ENCODE results near the gene CCL24. TPM values are rescaled to one million over a fixed set of nuclear protein-coding genes. Genes with fewer than 3 reads are reported as not detected.
A peak's percentile ranks its signal among the peaks of the same experiment; 100 is the strongest.
"Not testable (repeated sequence)": the region's sequence is repeated elsewhere in the genome, so short reads cannot be mapped to it uniquely, and the experiment has no call there.

Gene CCL24
- total RNA-seq, 2 experiments from 2014 or later: not detected

DNA sequence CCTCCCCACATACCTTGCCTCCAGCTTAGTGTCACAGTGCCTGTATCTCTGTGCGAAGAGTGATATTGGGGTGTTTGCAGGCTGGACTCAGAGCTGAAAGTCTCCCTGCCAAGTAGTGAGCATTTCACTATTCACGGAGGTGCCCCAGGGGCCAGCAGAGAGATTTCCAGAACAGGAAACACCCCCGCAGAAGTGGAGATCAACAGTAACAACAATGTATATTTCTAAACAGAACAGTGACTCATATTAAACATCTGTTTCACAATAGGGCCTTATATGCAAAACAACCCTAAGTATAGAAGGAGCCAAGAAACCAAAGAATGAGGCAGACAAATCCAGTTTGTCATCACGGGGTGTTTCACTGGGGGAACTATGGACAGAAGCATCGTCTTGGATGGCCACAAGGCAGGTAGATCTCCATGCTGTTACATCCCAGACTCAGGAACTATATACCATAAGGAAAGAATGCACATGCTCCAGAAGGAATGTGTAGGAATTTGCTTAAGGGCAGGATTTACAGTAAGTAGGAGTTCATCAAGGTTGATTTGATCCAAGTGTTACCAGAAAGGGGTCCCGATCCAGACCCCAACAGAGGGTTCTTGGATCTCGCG lies 29.3 kb upstream of the CCL24 start:
- DNase-seq (peak; percentile 74), ATAC-seq (peak; percentile 95)
- intact Hi-C loops (cut with DNase I, micrococcal nuclease): loop anchor here (1.0 to 2.0 kb wide), 6 partner anchors 35 to 248 kb away; partner anchors contain the start of gene POR (in 1 of the 2)
- H3K27me3 Mint-ChIP-seq: no peaks in the 10 kb centered on the region
- H3K4me1 Mint-ChIP-seq: peaks cover 14% of the 10 kb centered on the region
- no peaks in the 10 kb centered on the region for H3K9me3 Mint-ChIP-seq (ENCODE audit: low read depth)
- POLR2A ChIA-PET: no interaction called here
- CTCF ChIA-PET: interaction anchor here (0.7 kb wide), 2 partner anchors 44 to 212 kb away, joined by 3 to 5 read pairs; no protein-coding TSS in a partner anchor
- no peaks in the 10 kb centered on the region for H3K36me3 Mint-ChIP-seq (ENCODE audit: low read depth)
- H3K4me3 Mint-ChIP-seq: peak overlapping the region; percentile 32
- peak overlapping the region; percentile 87 for H3K27ac Mint-ChIP-seq

DNA sequence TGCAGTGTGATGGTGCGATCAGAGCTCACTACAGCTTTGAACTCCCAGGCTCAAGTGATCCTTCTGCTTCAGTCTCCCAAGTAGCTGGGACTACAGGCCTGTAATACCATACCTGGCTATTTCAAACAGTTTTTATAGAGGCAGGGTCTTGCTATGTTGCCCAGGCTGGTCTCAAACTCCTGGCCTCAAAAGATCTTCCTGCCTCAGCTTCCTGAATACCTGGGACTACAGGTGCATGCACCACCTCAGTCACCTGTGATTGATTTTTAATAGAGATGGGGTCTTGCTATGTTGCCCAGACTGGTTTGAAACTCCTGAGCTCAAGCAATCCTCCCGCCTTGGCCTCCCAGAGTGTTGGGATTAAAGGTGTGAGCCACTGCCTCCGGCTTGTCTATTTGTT lies 26.4 kb upstream of the CCL24 start:
- Mint-ChIP-seq H3K27me3 (no peaks in the 10 kb centered on the region), H3K4me1 (peaks cover 14% of the 10 kb centered on the region), H3K36me3 (ENCODE audit: low read depth) (no peaks in the 10 kb centered on the region), H3K4me3 (no peak overlapping the region), H3K9me3 (ENCODE audit: low read depth) (no peaks in the 10 kb centered on the region), H3K27ac (no peak overlapping the region)
- DNase-seq (no peak), ATAC-seq (no peak)
- intact Hi-C loops (cut with DNase I, micrococcal nuclease): no loop called here
- POLR2A ChIA-PET: no interaction called here
- CTCF ChIA-PET: no interaction called here

- ATAC-seq; H3K4me3 Mint-ChIP-seq; intact Hi-C loops (cut with DNase I, micrococcal nuclease); H3K27me3 Mint-ChIP-seq; DNase-seq; H3K27ac Mint-ChIP-seq; H3K36me3 Mint-ChIP-seq (ENCODE audit: low read depth); POLR2A ChIA-PET; H3K9me3 Mint-ChIP-seq (ENCODE audit: low read depth): not testable (repeated sequence)
- CTCF ChIA-PET: interaction anchor here (0.6 kb wide), 1 partner anchor 19 kb away, joined by 3 read pairs; no protein-coding TSS in a partner anchor
- H3K4me1 Mint-ChIP-seq: peaks cover 11% of the 10 kb centered on the region
Observed at GRCh38 chr7:75838281-75838930, 24.8 kb upstream of the CCL24 start.

DNA sequence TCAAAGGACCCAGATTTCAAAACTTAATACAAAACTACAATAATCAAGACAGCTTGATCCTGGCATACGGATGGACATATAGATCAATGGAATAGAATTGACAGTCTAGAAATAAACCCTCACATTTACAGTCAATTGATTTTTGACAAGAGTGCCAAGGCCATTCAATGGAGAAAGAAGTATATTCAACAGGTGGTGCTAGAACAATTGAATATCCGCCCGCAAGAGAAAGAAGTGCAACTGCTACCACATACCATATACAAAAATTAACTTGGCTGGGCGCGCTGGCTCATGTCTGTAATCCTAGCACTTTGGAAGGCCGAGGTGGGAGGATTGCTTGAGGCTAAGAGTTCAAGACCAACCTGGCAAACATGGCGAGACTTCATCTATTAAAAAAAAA lies 23.2 kb upstream of the CCL24 start:
- Mint-ChIP-seq H3K4me1 (no peaks in the 10 kb centered on the region), H3K36me3 (ENCODE audit: low read depth) (no peaks in the 10 kb centered on the region), H3K27me3 (no peaks in the 10 kb centered on the region), H3K9me3 (ENCODE audit: low read depth) (no peaks in the 10 kb centered on the region), H3K4me3 (no peak overlapping the region), H3K27ac (no peak overlapping the region)
- POLR2A ChIA-PET: no interaction called here
- DNase-seq (no peak), ATAC-seq (no peak)
- CTCF ChIA-PET: no interaction called here
- intact Hi-C loops (cut with DNase I, micrococcal nuclease): no loop called here

DNA sequence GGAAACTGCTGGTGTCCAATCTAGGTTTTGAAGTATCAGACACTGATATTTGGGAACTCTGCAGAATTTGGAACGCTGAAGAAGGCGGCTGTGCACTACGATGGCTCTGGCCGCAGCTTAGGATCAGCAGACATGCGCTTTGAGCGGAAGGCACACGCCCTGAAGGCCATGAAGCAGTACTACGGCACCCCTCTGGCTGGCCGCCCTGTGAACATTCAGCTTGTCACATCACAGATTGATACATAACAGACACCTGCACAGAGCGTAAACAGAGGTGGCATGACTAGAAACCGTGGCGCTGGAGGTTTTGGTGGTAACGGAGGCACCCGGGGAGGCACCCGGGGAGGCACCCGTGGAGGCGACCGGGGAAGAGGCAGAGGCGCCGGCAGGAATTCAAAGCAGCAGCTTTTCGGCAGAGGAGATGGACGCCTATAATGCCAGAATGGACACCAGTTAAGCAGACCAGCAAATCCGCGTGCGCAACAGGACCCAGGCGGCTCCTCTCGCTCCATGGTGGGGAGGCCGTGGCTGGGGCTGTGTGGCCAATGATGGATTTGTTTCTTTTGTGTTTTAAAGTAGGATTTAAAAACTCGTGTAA lies 22.2 kb upstream of the CCL24 start:
- intact Hi-C loops (cut with DNase I, micrococcal nuclease): no loop called here
- Mint-ChIP-seq H3K36me3 (ENCODE audit: low read depth) (no peaks in the 10 kb centered on the region), H3K4me3 (no peak overlapping the region), H3K9me3 (ENCODE audit: low read depth) (no peaks in the 10 kb centered on the region), H3K27me3 (no peaks in the 10 kb centered on the region), H3K27ac (no peak overlapping the region), H3K4me1 (no peaks in the 10 kb centered on the region)
- ChIA-PET CTCF (no interaction called here), POLR2A (no interaction called here)
- DNase-seq (no peak), ATAC-seq (no peak)

- intact Hi-C loops (cut with DNase I, micrococcal nuclease); CTCF ChIA-PET; H3K4me1 Mint-ChIP-seq; H3K4me3 Mint-ChIP-seq; H3K9me3 Mint-ChIP-seq (ENCODE audit: low read depth); DNase-seq; ATAC-seq; POLR2A ChIA-PET; H3K27me3 Mint-ChIP-seq; H3K36me3 Mint-ChIP-seq (ENCODE audit: low read depth); H3K27ac Mint-ChIP-seq: not testable (repeated sequence)
Observed at GRCh38 chr7:75833662-75834061, 20.1 kb upstream of the CCL24 start.

DNA sequence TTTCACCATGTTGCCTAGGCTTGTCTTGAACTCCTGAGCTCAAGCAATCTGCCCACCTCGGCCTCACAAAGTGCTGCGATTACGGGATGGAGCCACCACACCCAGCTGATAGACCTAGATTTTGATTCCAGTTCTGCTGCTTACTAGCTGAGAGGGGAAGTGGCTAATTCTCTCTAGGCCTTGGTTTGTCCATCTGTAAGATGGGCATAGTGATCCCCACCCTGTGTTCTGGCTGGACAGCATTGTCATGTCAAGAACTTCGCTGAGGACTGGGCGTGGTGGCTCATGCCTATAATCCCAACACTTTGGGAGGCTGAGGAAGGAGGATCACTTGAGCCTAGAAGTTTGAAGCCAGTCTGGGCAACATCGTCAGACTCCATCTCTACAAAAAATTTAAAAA lies 17.4 kb upstream of the CCL24 start:
- DNase-seq (no peak), ATAC-seq (no peak)
- POLR2A ChIA-PET: no interaction called here
- Mint-ChIP-seq H3K27me3 (peaks cover 2% of the 10 kb centered on the region), H3K4me1 (no peaks in the 10 kb centered on the region), H3K9me3 (ENCODE audit: low read depth) (no peaks in the 10 kb centered on the region), H3K27ac (no peak overlapping the region), H3K4me3 (no peak overlapping the region), H3K36me3 (ENCODE audit: low read depth) (no peaks in the 10 kb centered on the region)
- CTCF ChIA-PET: interaction anchor here (0.7 kb wide), 1 partner anchor 13 kb away, joined by 3 read pairs; no protein-coding TSS in a partner anchor
- intact Hi-C loops (cut with DNase I, micrococcal nuclease): no loop called here

- H3K4me1 Mint-ChIP-seq; DNase-seq; CTCF ChIA-PET; H3K36me3 Mint-ChIP-seq (ENCODE audit: low read depth); H3K27ac Mint-ChIP-seq; POLR2A ChIA-PET; H3K9me3 Mint-ChIP-seq (ENCODE audit: low read depth); H3K27me3 Mint-ChIP-seq; ATAC-seq; intact Hi-C loops (cut with DNase I, micrococcal nuclease); H3K4me3 Mint-ChIP-seq: not testable (repeated sequence)
Observed at GRCh38 chr7:75829656-75830055, 16.1 kb upstream of the CCL24 start.

GRCh38 chr7:75823198-75823910 lies 9.7 kb upstream of the CCL24 start:
- ATAC-seq (no peak), DNase-seq (no peak)
- Mint-ChIP-seq H3K4me3 (no peak overlapping the region), H3K27me3 (peaks cover 2% of the 10 kb centered on the region), H3K9me3 (ENCODE audit: low read depth) (no peaks in the 10 kb centered on the region), H3K27ac (no peak overlapping the region), H3K36me3 (ENCODE audit: low read depth) (no peaks in the 10 kb centered on the region), H3K4me1 (no peaks in the 10 kb centered on the region)
- ChIA-PET CTCF (interaction anchor here (0.6 to 1.2 kb wide), 2 partner anchors 11 to 17 kb away, joined by 3 read pairs; no protein-coding TSS in a partner anchor), POLR2A (no interaction called here)
- intact Hi-C loops (cut with DNase I, micrococcal nuclease): no loop called here

DNA sequence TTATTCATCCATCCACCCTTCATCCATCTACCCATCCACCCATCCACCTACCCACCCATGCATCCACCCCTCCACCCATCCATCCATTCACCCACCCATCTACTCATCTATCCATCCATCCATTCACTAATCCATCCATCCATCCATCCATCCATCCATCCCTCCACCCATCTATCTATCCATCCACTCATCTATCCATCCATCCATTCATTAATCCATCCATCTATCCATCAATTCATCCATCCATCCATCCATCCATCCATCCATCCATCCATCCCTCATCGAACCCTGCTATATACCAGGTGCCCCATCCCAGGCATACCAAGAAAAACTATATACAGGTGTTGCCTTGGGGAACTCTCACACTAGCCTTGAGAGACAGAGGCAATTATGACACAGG lies 7.1 kb upstream of the CCL24 start:
- no peaks in the 10 kb centered on the region for H3K9me3 Mint-ChIP-seq (ENCODE audit: low read depth)
- H3K4me1 Mint-ChIP-seq: no peaks in the 10 kb centered on the region

GRCh38 chr7:75819711-75820110 lies 6.1 kb upstream of the CCL24 start:
- H3K4me1 Mint-ChIP-seq: no peaks in the 10 kb centered on the region
- no peaks in the 10 kb centered on the region for H3K36me3 Mint-ChIP-seq (ENCODE audit: low read depth)
- no peak overlapping the region for H3K4me3 Mint-ChIP-seq
- ChIA-PET POLR2A (no interaction called here), CTCF (no interaction called here)
- H3K27ac Mint-ChIP-seq: no peak overlapping the region
- no peak for ATAC-seq
- peaks cover 2% of the 10 kb centered on the region for H3K27me3 Mint-ChIP-seq
- no peaks in the 10 kb centered on the region for H3K9me3 Mint-ChIP-seq (ENCODE audit: low read depth)
- intact Hi-C loops (cut with DNase I, micrococcal nuclease): no loop called here
- DNase-seq: no peak

More for the DNA sequence above, 7.1 kb upstream of the CCL24 start:
- POLR2A ChIA-PET: no interaction called here
- ATAC-seq (no peak), DNase-seq (no peak)
- H3K27ac Mint-ChIP-seq: no peak overlapping the region
- CTCF ChIA-PET: no interaction called here
- intact Hi-C loops (cut with DNase I, micrococcal nuclease): no loop called here
- H3K27me3 Mint-ChIP-seq: peaks cover 2% of the 10 kb centered on the region
- no peak overlapping the region for H3K4me3 Mint-ChIP-seq
- H3K36me3 Mint-ChIP-seq (ENCODE audit: low read depth): no peaks in the 10 kb centered on the region

DNA sequence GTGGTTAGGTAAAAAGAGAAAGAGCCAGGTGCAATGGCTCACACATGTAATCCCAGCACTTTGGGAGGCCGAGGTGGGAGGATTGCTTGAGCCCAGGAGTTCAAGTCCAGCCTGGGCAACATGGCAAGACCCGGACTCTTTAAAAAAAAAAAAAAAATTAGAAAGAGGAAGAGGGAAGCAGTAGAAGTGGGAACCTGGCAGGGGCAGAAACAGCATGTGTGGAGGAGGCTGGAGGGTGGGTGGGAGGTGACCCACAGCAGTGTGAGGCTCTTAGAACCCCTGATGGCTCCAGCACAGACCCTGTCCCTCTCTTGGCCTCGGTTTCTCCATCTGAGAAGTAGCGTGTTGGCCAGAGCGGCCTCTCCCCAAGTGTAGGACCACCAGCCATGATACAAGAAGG lies 4.9 kb upstream of the CCL24 start:
- no peak for ATAC-seq
- peaks cover 2% of the 10 kb centered on the region for H3K27me3 Mint-ChIP-seq
- no peaks in the 10 kb centered on the region for H3K4me1 Mint-ChIP-seq
- no peak overlapping the region for H3K27ac Mint-ChIP-seq
- intact Hi-C loops (cut with DNase I, micrococcal nuclease): no loop called here
- H3K9me3 Mint-ChIP-seq (ENCODE audit: low read depth): no peaks in the 10 kb centered on the region
- DNase-seq: no peak
- CTCF ChIA-PET: no interaction called here
- H3K36me3 Mint-ChIP-seq (ENCODE audit: low read depth): no peaks in the 10 kb centered on the region
- POLR2A ChIA-PET: no interaction called here
- no peak overlapping the region for H3K4me3 Mint-ChIP-seq
